NCI-H82 treated with DMSO at 0.1 percent for 48 hours (cell line): ENCODE results near the gene MAGOHB.
"Not testable (repeated sequence)": the region's sequence is repeated elsewhere in the genome, so short reads cannot be mapped to it uniquely, and the experiment has no call there.

Experiments used
- DNase-seq: peaks from one replicate; lab custom pipeline; 2025; ENCODE audit not compliant: unreplicated experiment; lab: John Stamatoyannopoulos, UW

Gene MAGOHB

DNA sequence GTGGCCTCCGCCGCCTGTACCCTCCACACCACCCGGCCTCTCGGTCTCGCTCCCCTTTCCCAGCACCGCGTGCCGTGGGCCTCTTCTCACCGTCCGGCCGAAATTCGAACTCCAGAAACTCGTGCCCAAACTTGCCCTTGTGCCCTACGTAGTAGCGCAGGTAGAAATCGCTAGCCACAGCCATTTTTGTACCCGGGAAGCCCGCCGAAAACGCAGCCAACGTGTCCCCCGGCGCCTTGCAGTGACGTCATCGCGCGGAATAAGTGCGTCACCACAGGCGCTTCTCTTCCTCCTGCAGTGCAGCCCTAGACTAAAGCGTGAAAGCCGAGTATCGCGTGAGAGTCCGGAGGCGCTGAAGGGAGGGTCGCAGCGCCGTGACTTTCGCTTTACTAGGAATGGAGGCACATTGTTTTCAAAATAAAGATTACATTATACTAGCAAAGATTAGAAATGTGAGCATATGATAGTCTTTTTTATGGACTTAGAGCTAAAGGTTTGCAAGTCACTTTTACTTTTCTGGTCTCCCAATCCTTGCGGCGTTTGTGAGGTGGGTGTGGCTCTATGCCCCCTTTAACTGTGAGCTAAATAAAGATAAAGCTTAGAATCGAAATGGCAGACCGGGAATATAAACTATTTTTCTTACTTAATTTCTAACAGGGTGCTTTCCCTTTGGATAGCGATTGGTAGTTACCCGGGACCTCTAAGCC lies at the start of gene MAGOHB:
TSS of gene MAGOHB (minus strand) at position 261 of the 707 bp plus-strand sequence. CDS start at position 184, 77 bp downstream.
- DNase-seq = peak; percentile 78

DNA sequence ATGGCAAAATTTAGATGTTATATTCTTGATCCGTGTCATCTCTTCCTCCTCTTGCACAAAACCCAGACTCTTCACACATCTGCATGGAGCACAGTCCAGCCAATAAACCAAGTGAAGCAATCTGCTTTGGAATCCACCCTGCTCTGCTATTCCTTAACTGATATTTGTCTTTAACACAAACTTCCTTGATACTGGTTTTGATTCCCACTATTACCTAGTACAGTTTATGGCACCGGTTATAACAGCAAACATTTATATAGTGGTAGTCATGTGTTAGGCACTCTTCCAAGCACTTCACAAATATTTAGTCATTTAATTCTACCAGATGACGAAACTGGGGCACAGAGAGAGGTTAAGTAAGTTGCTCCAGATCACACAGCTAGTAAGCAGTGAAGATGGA lies 47.9 kb upstream of the MAGOHB start:
- DNase-seq = no peak

DNA sequence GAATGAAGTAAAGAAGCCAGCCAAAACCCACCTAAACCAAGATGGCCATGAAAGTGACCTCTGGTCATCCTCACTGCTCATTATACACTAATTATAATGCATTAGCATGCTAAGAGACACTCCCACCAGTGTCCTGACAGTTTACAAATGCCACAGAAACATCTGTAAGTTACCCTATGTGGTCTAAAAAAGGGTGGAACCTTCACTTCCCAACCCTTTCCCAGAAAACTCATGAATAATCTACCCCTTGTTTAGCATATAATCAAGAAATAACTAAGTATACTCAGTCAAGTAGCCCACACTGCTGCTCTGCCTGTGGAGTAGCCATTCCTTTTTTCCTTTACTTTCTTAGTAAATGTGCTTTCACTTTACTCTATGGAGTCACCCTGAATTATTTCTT lies 40.6 kb upstream of the MAGOHB start:
- no peak for DNase-seq

DNA sequence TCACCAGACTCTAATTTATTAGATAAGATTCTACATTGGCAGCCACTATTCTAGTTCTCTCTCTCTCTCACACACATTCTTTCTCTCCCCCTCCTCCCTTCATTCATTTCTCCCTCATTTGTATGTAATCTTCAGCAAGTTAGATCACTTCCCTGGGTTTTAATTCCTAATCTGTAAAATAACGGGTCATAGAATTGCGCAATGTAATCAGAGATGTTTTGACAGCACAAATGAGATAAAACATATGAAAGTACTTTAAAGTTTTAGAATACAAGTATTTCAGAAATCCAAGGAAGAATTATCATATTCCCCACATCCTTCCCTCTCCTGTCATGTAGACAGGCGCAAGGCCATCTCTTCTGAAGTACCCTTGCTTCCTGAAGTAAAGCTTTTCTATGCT lies 38.8 kb upstream of the MAGOHB start:
- no peak for DNase-seq

DNA sequence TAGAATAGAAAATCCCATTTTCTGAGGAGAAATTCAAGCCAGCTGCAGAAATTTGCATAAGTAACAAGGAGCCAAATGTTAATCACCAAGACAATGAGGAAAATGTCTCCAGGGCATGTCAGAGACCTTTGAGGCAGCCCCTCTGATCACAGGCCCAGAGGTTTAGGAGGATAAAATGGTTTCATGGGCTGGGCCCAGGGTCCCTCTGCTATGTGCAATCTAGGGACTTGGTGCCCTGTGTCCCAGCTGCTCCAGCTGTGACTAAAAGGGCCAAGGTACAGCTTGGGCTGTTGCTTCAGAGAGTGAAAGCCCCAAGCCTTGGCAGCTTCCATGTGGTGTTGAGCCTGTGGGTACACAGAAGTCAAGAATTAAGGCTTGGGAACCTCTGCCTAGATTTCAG lies 33.2 kb upstream of the MAGOHB start:
- not testable (repeated sequence) for DNase-seq

DNA sequence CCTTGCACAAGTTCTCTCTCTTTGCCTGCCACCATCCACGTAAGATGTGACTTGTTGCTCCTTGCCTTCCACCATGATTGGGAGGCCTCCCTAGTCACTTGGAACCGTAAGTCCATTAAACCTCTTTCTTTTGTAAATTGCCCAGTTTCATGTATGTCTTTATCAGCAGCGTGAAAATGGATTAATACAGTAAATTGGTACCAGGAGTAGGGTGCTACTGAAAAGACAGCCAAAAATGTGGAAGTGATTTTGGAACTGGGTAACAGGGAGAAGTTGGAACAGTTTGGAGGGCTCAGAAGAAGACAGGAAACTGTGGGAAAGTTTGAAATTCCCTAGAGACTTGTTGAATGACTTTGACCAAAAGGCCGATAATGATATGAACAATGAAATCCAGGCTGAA lies 32.5 kb upstream of the MAGOHB start:
- DNase-seq = no peak

DNA sequence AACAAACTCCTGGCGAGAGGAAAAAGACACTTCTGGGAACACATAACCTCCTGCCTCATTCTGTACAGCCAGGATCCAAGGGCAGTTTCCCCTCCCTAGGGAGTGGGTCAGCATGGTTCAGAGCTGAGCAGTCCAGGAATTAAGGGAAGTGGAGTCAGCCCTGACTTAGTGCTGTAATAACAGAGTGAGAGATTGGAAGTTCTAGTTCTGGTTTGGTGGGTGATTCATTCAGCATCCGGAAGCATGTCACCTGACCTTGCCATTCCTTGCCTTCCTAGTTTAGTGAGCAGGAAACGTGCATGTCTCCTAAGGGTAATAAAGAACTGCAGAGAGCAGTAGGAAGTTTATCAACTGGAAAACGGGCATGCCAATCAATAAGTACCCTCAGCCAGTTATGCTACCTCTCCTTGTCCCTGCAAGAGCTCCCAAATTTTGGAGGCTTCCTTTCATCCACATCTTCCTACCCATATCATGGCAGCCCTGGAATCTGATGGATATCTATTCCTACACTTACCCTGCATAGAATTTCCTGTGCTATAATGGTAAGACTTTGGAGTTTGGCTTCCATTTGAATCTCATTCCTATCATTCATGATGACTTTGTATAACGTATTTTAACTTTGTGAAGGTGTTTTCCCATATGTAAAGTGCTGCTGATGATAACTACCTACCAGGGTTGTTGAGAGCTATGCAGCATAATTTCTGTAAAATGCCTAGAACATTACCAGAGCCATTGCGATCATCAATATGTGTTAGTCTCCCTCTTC lies 28.5 kb upstream of the MAGOHB start:
- DNase-seq = no peak

DNA sequence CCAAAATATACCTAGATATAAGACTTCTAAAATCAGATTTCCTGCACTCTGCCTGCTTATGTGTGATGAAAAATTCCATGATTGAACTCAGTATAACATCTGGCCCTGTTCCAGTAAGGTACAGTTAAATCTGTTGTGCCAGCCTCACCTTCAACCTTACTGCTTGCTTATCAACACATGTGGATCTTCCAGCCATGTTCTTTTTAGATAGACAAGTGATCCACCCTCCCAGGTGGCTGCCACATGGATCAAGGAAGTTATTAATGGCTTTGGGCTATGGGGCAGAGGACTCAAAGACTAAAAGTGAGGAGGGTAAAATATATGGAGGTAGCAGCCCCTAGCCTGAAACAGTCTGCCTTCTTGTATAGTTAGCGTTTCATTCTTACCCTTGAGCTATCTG lies 25.3 kb upstream of the MAGOHB start:
- no peak for DNase-seq

DNA sequence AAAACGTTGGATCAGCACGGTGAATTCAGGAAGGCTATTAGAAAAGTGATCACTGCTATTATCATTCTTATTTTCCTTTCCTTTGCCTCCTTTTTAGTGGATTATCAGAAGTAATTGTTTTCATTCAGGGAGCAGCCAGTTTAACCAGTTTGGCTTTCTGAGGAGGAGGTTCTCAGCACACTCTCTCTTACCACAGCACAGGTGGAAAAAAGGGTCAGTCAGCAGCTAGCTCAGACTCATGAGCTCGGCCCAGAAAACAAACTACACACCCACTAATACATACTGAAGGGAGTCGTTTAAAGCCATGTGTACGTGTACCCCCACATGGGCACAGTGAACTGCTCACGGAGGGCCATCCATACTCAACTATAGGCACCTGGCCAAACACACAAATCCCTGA lies 23.2 kb upstream of the MAGOHB start:
- DNase-seq = no peak

DNA sequence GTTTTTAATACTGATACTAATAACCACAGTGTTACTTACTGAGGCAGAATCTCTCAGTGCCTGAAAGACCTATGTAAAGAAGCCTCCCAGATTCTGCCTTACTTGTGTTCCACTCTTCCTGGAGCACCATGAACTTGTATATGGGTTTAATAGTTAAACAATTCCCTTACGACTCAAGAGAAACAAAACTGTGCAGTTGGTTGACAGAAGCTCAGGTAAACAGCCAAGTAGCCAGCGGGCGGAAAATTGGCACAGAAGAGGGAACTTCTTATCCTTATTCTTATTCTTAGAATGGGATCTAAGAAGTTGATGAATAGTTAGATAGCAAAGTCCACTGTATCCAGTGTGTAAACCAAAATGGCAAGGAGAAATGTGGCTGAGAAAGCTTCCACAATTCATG lies 22.7 kb upstream of the MAGOHB start:
- DNase-seq = no peak

DNA sequence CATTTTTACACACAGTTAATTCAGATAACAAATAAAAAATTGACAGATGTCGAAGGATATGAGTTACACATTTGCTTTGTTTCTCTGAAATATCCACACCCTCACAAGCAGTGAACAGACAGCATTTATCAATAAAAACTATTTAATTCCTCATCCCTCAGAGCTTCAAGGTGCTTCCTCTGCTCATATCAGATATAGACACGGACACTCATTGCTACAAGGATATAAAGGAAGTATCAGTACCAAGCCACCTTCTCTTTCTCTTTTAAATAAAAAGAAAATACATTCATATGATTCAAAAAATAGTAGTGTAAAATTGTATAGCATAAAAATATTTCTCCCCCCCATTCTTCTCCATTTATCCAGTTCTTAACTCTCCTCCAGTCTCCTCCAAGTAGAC lies 21.9 kb upstream of the MAGOHB start:
- no peak for DNase-seq

DNA sequence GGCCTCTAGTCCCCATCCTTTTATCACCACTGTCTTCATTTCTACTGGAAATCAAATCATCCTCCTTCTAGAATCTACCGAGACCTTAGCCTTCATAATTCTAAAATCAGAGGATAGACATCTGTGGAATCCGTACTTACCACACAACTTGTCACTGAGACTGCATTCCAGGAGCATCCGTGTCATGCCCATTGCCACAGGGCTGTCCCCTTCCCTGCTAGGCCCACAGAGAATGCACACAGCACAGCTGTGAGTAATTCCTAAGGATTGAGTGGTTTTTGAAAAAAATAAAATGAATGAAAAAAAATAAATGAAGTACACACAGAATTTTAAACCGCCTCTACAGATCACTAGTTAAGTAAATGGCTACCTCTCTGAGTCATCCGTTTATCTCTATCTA lies 21.0 kb upstream of the MAGOHB start:
- DNase-seq = no peak

DNA sequence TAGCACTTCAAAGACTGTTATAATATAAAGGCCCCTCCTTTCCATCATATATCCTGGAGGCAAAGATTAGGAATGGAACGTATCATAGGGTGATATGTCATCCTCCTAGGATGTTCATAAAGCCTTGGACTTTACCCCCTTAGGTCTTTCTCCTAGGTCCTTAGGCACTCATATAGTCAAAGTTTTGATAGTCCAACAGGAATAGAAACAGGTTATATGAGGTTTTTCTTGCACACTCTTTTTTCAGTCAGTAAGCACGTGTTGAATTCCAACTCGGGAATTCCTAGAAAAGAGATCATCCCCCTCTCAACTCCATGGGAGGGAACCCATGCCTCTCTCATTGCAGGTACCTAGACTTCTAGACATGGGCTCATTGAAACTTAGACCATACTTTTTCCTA lies 20.1 kb upstream of the MAGOHB start:
- no peak for DNase-seq

DNA sequence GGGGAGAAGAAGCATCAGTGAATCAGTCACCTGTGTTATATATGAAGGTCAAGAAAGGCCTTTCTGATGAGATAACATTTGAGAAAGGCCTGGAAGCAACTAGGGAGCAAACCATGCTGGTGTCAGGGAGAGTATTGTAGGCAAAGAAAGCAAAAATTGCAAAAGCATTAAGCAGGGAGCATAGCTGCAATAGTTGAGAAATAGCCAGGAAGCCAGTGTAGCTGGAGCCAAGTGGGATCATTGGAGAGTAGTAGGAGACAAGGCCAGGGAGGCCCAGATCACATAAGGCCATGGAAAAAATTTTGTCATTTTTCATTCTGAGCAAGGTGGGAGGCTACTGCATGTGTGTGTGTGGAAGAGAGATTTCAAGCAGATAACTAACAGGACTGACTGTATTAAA lies 18.8 kb upstream of the MAGOHB start:
- DNase-seq = no peak

DNA sequence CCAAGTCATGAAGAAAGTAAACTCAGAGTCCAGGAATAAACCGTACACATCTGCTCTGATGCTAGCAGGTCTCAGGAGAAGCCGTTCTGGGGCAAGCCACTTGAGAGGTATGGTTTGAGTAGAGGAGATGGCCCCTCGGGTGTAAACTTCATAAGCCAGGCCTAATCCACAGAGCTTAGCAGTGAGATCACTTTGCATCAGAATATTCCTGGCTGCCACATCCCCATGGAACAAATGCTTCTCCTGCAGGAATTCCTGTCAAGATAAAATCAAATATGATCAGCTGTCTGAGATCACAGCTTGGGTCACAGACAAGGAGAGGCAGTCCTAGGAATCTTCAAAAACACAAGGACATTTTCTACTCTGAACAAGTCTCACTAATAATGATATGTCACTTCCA lies 11.2 kb upstream of the MAGOHB start:
- no peak for DNase-seq

DNA sequence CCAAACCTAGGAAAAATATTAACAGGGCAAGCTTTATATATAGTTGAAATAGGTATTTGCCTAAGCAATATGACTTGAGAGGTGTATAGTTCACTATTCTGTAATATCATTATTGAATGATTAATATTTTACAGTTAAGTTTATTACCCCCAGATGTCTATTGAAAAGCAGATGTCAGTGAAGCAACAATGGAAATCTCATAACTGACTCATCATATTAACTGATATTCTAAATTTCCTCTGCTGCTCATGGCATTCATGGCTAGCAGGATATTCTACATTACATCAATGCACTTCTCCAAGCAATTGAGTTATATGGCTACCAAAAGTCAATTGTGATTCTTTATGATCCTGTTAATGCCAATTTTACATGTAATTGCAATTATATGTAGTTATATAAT lies 9.7 kb upstream of the MAGOHB start:
- DNase-seq = no peak

DNA sequence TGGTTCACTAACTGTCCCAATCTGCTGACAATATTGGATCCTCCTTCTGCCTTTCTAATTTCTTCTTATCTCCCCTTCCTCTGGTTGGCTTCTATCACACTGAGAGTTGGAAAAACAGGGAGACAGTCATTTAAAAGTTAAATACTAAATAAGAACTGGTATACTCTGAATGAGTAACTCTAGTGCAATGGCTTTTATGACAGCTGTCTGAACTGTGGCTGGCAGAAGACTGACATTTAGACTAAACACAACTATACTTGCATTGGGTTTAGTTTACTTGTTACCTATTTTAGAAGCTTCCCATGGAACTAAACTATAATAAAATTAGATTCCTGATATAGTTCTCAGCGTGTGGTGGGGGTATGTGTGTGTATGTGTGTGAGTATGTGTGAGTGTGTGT lies 7.9 kb upstream of the MAGOHB start:
- DNase-seq = no peak

DNA sequence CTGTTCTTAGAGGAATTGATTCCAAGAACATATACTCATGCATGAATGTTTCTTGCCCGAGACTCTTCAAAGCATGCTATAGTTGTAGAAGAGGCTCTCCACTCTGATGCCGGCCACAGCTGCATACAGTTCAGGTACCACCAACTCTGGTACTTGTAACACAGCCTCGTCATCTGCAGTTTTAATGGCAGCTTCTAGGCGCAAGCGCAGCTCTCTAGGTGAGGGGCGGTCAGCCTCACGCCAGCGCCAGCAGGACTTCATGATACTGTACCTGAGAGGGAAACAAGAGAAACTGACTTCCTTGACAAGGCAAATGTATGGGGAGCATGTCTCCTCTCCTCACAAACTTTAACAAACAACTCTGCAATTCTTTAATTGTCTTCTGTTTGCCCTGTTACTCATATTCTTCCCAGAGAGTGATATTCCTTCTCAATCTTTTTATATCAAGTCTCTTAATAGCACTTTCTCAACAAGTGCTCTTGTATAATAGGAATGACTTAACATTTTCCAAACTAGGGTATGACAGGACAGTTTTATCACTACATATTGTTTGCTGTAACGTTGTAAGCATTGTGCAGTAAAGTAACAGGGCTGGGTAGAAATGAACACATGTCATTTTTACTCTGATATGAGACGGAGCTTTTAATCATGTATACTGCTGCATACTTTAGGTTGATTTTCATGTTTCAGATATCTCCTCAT lies 6.8 kb upstream of the MAGOHB start:
- no peak for DNase-seq

DNA sequence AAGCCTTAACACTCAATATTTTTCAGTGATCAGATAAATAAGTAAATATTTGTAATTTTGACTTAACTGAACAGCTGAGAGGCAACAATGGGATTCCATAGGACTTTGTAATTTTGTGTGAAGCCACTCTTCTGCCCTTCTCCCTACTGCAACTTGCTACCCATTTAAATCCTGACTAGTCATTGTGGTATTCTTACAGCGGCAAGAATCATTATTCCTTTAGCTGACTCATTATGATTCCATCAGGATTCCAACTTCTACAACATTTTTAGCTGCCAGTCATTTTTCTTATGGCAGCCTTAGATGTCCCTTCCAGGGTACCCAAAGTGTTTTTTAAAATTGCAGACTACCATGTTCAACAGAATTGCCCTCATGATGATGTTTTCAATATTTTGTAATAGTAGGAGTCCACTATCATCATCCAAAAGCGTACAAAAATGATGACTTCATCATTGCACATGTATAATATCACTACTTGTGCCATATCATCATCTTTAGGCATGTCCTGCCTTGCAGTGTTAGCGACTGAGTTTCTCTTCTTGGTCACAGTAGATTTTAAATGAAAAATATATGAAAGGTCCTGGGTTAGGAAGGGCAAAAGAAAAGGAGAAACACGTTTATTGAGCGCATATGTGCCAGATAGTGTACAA lies 5.1 kb upstream of the MAGOHB start:
- no peak for DNase-seq

DNA sequence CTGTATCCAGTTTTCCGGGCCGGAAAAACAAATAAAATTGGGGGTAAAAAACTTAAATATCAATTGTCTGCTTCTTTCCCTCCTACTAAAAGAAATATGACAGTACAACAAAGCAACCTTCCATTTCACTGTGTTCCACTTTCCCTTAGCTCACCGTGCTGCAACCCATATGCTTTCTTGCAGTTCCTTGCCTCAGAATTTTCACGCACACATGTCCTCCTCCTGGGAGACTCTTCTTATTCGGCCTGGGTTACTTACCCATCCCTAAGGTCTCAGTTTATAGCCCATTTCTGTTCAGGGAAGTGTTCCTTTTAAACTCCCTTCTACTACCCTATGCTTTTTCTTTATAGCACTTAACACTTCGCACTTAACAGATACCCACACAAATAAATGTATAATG lies 4.5 kb upstream of the MAGOHB start:
- no peak for DNase-seq

DNA sequence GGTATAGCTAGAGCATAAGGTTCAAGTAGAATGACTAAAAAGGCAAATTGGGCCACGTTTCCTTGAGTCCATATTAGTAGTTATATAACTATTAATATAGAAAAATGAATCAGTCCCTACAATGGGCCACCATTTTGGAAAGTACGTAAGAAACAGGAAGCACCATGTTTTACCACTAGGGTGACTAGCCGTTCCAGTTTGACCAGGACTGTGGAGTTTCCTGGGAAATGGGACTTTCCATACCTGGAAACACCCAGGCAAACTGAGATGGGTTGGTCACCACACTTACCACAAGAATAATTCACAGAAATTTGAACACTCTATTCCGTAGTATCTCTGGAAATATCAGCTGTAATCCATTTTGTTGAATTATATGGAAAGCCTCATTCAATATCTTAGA lies 2.1 kb upstream of the MAGOHB start:
- DNase-seq = no peak

DNA sequence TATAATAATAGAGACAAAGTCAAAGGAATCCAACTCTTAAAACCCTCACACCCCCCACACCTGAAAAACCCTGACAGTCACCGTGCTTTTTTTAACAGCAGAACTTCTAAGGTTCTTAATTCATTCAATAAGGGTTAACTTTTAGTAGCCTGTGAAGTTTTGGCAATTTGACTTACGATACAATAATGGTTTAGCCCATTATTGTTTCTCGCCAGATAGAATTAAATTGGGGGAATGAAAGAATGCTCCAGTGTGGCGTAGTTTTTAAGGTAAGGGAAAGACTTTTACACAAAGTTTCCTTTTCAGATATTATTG lies 604 bp upstream of the MAGOHB start:
- no peak for DNase-seq
